Stimulated activated CD8-positive, alpha-beta memory T cell treated with anti-CD3 and anti-CD28 coated beads, Interleukin-7, amount 100 ng/mL, for 4 hours (primary cell): ENCODE data around the gene BOD1L1.

Experiments used
- DNase-seq, 2 donors: peaks; one replicate each; pipeline ENCODE4 v3.0.0-alpha.2; 2020; ENCODE audit warnings: low read depth in 2 of 2

The BOD1L1 gene

DNA sequence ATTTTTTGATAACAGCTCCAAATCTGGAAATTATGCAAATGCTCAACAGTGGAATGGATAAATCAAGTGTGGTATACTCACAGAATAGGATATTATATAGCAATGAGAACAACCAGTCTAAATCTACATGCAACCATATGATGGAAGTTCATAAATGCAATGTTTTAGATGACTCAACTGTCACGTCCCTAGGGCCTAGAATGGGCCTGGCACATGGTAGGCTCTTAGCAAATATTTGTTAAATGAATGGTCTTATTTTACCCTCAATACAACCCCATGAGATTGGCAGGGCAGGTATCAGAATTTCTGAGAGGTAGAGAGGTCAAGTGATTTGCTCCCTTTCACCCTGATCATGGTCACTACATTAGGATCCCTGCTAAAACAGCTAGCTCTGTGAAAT lies 68.6 kb downstream of the BOD1L1 start:
- no peak for DNase-seq

DNA sequence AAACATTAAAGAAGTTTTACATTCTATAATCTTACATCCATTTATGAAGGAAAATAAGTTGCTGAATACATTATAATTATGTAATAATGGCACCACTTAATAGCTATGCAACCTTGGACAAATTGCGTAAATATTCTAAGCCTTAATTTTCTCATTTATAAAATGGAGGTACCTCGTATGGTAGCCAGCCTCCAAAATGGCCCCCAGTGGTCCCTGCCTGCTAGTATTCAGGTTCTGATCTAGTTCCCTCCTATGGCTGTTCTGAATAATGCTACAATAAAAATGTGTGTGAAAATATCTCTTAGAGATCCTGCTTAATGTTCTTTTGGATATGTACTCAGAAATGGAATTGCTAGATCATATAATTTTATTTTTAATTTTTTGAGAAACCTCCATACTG lies 72.2 kb downstream of the BOD1L1 start:
- DNase-seq, result no peak

DNA sequence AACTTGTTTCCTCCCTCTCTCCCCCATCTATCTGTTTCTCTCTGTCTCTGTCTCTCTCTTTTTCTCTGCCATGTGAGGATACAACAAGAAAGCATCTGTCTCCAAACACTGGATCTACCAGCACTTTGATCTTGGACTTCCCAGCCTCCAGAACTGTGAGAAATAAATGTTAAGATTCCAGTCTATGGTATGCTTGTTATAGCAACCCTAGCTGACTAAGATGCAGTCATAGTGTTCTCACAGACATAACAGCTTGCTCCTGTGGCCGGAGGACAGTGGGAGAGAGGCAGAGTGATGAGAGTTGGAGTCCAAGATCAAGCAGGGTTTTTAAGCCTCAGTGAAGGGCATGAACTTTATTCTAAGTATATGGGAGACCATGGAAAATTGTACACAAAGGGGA lies 74.4 kb downstream of the BOD1L1 start:
- no peak for DNase-seq

DNA sequence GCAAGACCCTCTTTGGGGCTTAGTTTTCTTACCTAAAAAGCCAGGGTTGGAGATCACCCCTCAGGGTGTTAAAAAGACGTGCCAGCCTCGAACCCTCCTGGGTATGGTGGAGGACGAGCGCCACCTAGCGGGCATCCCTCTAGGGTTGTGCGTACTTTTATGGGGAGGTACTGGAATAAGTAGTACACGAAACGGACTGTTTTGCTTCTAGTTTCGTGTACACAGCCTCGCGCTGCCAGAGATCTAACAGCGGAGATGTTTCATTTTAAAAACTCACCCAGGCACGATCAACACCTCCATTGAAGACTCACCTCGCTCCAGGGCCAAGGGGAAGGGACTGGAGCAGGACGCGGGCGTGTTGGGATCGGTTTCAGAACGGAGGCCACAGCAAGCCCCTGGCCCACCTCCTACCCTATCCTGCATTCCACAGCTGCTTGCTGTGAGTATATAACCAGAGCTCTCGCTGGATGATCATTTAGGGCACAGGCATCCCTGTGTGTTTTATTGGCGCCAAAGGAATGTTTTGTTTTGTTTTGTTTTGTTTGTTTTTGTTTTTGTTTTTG lies 78.5 kb downstream of the BOD1L1 start:
- peak; percentile 66 to 75 for DNase-seq

DNA sequence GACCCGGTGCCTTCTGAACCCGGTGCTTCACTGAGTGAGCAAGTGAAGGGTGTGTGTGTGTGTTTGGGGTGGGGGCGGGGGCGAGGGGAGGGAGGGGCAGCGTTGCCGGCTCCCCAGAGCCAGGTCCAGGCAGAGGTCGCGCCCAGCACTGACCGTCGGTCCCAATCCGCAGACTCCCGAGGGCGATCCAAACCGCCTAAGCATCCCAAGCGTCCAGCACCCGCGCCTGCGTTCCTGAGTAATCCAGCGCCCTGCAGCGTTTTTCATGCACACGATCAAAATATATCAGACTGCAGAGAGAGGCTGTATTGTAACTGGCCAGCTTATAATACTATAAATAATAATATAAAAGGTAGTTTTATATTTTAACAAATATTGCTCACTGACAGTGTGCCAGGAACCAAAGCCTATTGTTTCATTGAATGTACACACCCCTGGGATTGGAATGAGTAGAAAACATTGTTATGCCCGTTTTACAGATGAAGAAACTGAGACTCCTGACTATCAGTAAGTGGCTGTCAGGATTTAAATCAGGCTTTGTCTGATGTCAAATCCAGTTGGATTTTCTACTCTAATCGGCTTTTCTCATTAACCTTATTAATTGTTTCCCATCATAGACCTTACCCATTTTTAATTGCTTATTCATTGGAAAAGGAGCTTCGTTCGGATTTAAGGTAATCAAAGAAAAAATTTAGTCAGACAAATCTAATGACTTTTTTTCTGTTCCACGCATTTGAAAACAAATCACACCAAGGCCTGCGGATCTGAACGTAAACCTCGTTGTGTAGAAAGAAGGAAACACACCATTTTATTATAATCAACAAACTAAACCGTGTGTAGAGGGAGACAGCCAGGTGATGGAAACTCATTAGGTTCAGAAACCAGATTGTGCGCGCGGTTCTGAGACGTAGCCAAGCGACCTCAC lies 79.2 kb downstream of the BOD1L1 start:
- no peak for DNase-seq

DNA sequence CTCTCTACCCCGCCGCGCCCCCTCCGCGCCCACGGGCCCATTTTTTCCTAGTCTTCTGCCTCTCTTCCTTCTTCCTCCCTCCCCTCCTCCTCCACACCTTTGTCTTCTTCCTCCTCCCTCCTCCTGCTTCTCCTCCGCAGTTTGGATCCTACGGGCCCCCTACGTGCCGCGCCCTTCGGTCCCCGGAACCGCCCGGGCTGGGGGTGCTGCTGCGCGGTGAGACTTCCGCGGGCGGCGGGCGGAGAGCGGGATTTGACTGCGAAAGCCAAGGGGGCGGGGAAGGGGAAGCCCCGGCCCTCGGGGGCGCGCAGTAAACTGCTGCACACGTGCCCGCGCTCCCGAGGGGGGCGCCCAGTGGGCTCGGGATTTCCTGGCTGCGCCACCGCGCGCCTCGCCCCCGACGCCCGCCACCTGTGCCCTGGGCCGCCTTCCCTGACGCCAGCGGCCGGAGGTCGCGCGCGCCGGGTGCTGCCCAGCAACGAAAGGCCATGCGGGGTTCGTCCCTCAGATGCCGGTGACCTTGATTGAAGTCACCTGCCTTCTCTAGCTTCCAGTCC lies 80.0 kb downstream of the BOD1L1 start:
- DNase-seq, result peak in 1 of 2 donors; percentile 33

DNA sequence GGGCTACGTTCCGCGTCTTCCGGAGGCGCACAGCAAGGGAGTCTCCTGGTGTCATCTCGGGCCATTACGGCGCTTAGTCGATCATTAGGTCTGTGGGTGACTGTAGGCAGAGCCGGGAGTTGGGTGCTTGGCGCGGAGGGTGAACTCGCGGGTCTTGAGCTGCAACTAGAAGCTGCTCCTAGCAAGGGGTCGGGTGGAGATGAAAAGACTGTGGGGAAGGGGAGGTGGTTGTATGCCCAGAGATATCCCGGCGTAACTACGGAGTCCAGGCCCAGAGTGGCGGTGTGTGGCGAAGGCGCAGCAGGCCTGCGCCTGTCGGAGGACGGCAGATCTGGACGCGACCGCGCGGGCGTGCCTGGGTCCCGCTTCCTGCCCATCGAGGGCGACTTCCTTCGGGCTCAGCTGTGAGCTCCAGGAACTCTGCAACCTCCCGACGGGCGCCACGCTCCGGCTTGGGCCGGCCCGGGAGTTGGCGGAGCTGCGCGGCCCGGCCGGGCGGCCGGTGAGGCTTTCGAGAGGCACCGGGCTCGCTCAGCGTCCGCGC lies 80.5 kb downstream of the BOD1L1 start:
- no peak for DNase-seq

DNA sequence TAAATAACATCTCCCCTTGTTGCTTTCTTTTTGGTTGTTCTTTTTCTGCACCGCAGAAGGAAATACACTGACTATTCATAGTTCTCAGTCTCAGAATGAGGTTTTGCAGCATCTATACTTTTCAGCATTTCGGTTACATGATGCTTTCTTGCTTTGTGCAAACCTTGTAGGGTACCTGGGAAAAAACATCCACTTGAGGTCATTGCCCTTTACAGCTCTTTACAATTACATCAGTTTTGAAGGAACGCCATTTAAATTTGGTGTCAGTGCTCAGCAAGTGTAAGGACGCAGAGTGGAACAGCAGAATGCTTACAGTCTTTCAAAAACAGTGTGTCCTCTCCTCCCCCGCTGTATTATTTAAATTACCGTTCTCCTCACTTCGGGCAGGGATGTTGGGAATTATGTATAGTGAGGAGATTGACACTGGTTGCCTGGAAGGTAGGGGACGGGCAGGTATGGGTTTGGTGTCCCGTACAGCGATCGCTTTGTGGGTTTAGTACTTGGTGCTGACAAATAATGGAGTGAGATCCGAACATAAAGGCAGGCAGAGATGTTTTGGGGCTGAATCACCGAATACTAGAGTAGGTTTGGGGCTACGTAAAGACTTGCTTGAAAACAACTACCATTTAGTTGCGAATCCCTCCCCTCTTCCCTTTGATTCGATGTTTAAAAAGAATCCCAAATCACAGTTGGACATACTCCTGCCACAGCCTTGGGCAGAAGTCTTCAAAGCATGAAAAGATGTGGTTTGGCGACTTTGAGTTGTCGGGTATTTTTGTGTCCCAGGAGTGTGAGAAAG lies 81.2 kb downstream of the BOD1L1 start:
- no peak for DNase-seq

DNA sequence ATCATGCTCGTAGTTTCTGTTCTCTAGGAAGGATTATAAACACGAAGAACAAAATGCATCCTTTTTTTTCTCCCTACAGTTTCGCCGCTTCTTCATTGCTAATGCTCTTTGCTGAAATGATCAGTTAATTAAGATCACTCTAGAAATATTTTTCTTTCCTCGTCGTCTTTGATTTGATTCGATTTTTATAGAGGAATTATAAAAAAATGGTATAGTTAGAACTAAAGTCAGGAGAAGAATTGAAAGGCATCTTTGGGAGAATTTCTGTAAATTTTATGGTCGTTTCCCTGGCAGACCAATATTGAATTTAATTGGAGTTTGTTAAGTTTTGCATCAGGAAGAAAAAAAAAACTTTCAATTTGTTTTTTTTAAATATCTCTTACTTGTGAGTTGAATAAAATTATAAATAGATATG lies 82.1 kb downstream of the BOD1L1 start:
- no peak for DNase-seq

DNA sequence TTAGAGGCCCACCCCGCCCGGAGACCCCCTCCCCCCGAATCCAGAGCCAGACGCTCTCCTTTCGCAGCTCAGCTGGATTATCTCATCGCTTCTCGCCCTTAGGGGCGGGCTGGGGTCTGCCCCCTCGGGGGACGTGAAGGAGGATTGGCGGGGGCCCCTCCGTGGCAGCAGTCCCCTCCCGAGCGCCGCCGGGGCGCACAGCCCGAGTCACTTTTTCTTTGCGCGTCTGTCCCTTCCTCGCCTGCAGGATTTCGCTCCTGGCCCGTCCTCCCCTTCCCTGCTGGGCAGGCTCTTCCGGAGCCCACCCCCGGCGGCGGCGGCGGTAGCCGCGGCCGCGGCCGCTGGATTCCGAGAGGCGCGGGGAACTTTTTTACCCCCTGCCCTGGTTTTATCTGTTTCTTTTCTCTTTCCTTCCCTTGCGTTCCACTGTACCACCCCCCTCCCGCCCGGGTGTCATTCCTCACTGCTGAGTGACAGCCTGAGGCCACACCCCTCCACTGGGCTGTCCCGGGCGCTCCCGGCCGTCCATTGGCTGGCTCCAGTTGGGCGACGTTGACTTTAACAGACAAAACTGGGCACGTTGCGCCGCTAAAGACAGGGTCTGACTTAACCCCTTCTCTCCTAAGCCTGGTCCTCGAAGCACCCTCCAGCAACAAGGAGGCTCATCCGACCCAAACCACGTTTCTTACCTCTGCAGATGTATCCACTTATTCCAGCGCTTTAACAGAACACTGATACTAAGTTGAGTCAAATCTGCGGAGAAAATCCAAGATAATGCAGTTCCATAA lies 82.7 kb downstream of the BOD1L1 start:
- no peak for DNase-seq

DNA sequence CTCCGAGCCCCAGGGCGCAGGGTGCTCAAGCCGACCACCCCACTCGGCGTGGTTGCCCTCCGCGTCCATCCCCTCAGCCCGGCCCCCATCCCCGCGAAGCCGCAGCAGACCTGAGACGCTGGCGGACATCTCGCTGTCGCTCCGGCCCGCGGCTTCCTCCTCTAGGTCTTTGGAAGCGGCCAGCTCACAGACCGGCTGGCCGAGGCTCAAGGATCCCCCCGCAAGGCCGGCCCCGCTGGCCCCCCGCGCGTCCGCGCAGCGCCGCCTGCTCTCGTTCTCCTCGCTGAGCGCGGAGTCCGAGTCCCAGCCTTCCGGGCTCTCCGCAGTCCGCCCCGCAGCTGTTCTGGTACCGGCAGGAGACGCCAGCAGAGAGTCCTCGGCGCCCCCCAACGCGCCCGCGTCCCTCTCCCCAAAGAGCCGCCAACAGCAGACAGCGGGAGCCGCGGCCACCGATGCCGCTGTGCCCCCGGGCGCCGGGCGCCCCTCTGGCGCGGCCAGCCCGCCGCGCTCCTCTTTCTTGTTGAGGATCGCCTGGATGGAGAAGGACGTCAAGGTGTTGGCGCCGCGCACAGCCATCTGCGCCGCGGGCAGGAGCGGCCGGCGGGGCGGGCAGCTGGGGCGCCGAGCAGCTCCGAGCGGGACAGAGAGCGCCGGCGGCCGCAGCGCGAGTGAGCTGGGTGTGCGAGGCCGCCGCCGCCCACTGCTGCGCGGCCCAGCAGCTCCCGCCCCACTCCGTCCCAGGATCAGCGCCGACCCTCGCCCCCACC lies 83.5 kb downstream of the BOD1L1 start, which contains the start of gene NKX3-2:
TSS of gene NKX3-2 (minus strand) at position 670 of the 767 bp plus-strand sequence. CDS start at position 576, 94 bp downstream.
- no peak for DNase-seq

DNA sequence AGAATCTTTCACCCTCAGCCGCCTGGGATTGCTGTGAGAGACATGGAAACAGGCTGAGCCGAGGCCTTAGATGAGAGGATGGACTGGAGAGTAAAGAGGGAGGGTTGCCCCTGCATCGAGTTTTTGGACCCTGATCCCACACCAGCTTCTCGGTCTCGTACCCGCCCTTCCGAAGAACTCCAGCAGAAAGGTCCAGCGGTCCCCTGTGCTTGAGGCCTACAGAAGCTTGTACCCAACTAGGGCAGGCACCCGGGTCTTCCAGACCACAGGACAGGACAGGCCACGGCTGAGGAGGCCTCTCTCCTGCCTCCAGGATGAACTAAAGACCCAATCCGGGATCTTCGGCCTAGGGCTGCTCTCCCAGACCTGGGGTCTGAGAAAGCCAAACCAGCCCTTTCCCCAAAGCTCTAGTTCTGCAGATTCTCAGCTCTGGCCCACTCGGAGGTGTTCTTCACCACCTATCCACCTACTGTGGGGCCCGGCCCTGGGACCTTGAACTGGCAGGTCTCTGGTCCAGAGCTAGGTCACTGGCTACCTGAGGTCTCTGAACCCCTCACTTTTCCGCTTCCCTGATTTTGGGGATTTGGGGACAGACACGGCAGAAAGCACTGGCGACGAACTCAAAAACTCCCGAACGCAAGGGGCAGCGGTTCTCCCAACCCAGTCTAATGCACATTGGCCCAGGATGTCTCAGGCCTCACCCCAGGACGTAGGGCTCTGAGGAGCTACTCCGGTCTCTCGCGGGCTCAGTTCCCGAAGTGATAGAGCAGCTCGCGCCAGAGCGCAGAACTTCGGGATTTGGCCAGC lies 84.3 kb downstream of the BOD1L1 start:
- no peak for DNase-seq

DNA sequence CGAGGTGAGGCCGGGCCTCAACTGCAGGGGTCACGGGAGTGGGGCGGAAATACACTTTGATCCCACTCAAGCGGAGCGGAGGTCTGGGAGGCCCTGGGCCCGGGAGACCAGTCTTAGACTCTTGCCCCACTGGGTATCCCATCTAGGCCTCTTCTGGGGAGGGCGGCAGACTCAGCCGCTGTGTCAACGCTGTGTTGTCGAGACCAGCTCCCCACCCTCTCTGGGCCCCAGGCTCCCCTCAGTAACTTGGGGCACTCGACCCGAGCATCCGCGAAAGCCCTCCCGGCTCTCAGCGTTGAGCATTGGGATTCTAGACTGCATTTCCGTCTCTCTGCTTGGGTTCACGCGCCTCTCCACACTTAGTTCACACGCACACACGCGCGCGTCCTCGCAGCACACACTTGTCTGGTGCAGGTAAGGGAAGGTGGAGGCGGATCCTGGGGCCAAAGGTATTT lies 84.9 kb downstream of the BOD1L1 start:
- DNase-seq, result no peak

DNA sequence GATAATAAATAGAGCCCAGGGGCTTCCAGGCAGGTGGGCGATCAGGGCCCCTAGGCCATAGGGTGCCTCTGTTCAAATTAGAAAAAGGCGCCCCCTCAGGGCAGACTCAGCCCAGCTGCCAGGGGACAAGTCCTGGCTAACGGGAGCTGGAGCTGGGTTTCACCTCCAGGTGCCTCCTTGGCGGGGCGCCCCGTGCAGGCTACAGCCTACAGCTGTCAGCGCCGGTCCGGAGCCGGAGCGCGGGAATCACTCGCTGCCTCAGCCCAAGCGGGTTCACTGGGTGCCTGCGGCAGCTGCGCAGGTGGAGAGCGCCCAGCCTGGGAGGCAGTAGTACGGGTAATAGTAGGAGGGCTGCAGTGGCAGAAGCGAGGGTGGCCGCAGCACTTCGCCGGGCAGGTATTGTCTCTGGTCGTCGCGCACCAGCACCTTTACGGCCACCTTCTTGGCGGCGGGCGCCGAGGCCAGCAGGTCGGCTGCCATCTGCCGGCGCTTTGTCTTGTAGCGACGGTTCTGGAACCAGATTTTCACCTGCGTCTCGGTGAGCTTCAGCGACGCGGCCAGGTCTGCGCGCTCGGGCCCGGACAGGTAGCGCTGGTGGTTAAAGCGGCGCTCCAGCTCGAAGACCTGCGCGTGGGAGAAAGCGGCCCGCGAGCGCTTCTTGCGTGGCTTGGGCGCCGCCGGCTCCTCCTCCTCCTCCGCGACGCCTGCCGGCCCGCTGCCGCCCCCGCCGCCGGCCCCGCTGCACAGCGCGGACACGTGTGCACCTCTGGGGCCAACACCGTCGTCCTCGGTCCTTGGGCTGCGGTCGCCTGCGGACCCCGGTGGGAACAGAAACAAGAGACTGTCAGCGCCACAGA lies 85.6 kb downstream of the BOD1L1 start:
- DNase-seq, result no peak

DNA sequence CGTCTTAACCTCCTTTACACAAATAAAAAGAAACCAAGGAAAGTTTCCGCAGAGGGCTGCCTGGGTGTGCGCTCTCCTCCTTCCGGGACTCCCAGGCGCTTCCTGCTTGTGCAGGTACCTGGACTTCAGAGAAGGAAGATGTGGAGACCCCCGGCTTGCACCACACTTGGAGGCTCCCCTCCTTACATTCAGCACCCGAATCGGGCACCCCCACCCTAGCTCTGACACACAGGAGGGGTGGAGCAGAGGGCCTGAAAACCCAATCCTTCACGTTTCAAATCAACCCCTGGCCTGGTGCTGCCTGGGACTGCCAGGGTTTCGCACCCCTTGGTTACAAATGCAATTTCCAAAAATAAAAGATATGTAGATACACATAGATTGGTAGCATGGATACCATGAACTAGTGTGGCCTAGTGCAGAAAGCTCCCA lies 86.3 kb downstream of the BOD1L1 start:
- DNase-seq, result no peak

DNA sequence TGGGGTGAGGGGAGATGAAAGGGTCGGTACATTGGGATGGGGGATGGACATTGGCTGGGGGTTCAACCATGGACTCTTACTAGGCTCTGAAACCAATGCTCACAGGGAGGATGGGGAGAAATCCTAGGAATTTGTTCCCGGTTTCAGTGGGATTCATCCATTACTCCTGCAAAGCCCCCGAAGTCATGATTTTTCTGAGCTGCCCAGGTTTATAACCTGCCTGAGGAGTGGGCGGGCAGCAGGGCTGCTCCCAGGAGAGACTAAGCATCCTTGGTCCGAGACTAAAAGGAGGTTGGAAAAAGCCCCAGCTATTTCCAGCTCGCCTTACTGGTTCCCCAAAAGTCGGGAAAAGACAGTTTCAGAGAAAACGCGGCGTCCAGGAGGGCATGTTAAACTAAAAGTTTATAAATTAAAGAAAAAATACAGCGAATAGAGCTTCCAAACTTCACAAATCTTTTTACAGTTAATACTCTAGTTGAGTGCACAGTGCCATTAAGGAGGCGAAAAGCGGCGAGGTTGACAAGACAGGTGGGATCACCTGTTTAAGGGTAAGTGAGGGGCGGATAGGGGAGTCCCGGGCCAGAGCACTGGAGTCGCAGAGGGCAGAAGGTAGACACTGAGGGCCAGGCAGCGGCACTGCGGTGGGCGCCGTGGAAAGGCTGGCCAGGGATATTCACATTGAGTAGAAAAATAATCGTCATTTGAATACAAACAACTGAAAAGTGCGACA lies 86.9 kb downstream of the BOD1L1 start:
- DNase-seq, result no peak

DNA sequence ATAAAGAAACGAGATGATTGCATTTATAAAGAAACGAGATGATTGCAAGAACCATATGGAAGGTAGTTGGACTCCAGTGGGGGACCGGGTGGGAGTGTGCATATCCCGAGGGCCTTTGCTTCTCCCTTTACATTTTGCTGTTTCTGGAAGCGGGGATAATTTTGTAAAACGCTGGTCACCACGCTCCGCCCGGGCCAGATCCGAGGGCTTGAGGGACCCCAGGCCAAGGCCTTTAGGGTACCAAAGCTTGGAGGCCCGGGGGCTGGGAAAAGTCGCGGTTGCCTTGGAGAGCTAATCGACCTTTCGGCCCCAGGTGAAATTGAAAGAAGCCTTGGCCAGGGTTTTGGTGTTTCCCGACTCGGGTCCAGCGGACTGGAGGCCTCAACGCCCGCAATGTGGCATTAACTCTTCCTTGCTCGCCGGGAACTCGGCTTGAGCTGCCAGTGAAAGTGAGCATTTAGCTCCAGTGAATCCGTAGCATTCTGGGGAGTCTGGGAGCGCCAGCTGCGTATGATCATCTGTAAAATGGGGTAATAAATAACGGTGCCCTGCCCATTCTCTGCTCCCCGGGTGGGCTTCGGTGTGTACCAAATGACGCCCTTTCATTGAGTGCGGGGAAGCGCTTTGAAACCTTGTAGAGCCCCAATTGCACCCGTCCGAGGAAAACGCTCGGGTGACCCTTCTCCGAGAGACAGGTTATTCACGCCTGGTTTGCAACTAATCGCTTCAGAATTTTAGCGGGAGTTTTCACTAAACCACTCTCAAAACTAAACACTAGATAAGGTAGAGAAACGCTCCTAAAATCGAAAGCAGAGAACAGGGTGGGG lies 87.7 kb downstream of the BOD1L1 start:
- no peak for DNase-seq
